Measurements from ENCODE around the gene PPIL4. TPM values are rescaled to one million over a fixed set of nuclear protein-coding genes. Genes with fewer than 3 reads are reported as not detected.

PPIL4 gene
- total and polyA plus RNA-seq, 10 of the 15 experiments (the other 5 are each of a cell fraction or from before 2014, with no cell fraction given): 8.0 to 28.4 (median 24.3) TPM

- TF ChIP-seq, protein P1, sequence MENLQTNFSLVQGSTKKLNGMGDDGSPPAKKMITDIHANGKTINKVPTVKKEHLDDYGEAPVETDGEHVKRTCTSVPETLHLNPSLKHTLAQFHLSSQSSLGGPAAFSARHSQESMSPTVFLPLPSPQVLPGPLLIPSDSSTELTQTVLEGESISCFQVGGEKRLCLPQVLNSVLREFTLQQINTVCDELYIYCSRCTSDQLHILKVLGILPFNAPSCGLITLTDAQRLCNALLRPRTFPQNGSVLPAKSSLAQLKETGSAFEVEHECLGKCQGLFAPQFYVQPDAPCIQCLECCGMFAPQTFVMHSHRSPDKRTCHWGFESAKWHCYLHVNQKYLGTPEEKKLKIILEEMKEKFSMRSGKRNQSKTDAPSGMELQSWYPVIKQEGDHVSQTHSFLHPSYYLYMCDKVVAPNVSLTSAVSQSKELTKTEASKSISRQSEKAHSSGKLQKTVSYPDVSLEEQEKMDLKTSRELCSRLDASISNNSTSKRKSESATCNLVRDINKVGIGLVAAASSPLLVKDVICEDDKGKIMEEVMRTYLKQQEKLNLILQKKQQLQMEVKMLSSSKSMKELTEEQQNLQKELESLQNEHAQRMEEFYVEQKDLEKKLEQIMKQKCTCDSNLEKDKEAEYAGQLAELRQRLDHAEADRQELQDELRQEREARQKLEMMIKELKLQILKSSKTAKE (IDR thresholded peaks at IDR 0.05; ENCODE audit: low read depth, poor library complexity, severe bottlenecking): no peak
- TF ChIP-seq CHD1 (IDR thresholded peaks at IDR 0.05; ENCODE audit: low read depth, low read length): no peak
- TF ChIP-seq E2F4 (IDR thresholded peaks at IDR 0.05; ENCODE audit: low read depth, low read length): no peak
- TF ChIP-seq ASH2L (IDR thresholded peaks at IDR 0.05; ENCODE audit: borderline replicate concordance, low read depth): no peak
Observed at GRCh38 chr6:149563203-149563927, 17.5 kb upstream of the PPIL4 start (continued).

GRCh38 chr6:149560736-149561135 lies 14.9 kb upstream of the PPIL4 start:
- Histone ChIP-seq H3K79me2 (ENCODE audit: control insufficient read depth, insufficient read depth, low read length) (no peaks in the 10 kb centered on the region), H3K27me3 (replicated peaks in 1 of 2; ENCODE audit: control insufficient read depth in 2 of 2, insufficient read depth in 2 of 2, low read length in 1 of 2) (no peaks in the 10 kb centered on the region), H3K9me3 (replicated peaks; ENCODE audit: control insufficient read depth, insufficient read depth, low read length) (no peaks in the 10 kb centered on the region), H4K20me1 (ENCODE audit: control insufficient read depth, insufficient read depth) (no peaks in the 10 kb centered on the region), H3K9ac (ENCODE audit: control insufficient read depth, insufficient read depth, low read length) (no peak overlapping the region), H3K36me3 (ENCODE audit: control insufficient read depth in 2 of 2, insufficient read depth in 2 of 2, low read length in 1 of 2) (no peaks in the 10 kb centered on the region), H3K27ac (ENCODE audit: control insufficient read depth, insufficient read depth) (no peak overlapping the region), H3K4me2 (ENCODE audit: control insufficient read depth, insufficient read depth) (no peak overlapping the region), H3K4me1 (ENCODE audit: control insufficient read depth, insufficient read depth, low read length) (peaks cover 9% of the 10 kb centered on the region; the same call in 1 of the 2 replicates), H3K4me3 (no peak overlapping the region), H2AFZ (ENCODE audit: control insufficient read depth, low read depth, low read length) (no peak overlapping the region)
- ChIA-PET CTCF (interaction anchor here (0.7 to 1.7 kb wide), 3 partner anchors 9 to 16 kb away, joined by 3 to 11 read pairs (median 3); no protein-coding TSS in a partner anchor), POLR2A (interaction anchor here (0.5 to 0.7 kb wide), 2 partner anchors 10 to 15 kb away, joined by 3 to 4 read pairs; no protein-coding TSS in a partner anchor), SMC1A (ENCODE audit: uncharacterized antibody, unreplicated experiment) (interaction anchor here (1.0 to 1.4 kb wide), 2 partner anchors 11 to 15 kb away, joined by 3 to 5 read pairs; partner anchors contain the start of gene PPIL4), RAD21 (ENCODE audit: unreplicated experiment) (no interaction called here)
- BruUV-seq (replicated peaks): no TSS peak
- FAIRE-seq (no peak), ATAC-seq (peak; percentile 69), DNase-seq (ENCODE audit: low read depth, low spot score) (no peak)
- in situ Hi-C loops (cut with MboI) (no loop called here), intact Hi-C loops (cut with micrococcal nuclease; ENCODE audit: unreplicated experiment) (no loop called here)
- WGBS (ENCODE audit: insufficient coverage, insufficient replicate concordance, low lambda C conversion rate, missing lambda C conversion rate): 32% methylated on average over 3 of the region's 3 CpGs
- TF ChIP-seq, protein P2, sequence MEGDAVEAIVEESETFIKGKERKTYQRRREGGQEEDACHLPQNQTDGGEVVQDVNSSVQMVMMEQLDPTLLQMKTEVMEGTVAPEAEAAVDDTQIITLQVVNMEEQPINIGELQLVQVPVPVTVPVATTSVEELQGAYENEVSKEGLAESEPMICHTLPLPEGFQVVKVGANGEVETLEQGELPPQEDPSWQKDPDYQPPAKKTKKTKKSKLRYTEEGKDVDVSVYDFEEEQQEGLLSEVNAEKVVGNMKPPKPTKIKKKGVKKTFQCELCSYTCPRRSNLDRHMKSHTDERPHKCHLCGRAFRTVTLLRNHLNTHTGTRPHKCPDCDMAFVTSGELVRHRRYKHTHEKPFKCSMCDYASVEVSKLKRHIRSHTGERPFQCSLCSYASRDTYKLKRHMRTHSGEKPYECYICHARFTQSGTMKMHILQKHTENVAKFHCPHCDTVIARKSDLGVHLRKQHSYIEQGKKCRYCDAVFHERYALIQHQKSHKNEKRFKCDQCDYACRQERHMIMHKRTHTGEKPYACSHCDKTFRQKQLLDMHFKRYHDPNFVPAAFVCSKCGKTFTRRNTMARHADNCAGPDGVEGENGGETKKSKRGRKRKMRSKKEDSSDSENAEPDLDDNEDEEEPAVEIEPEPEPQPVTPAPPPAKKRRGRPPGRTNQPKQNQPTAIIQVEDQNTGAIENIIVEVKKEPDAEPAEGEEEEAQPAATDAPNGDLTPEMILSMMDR (IDR thresholded peaks at IDR 0.05 in 2 of 3, conservative IDR thresholded peaks at IDR 0.05 in 1 of 3; ENCODE audit: control insufficient read depth in 2 of 3, extremely low read depth in 1 of 3, insufficient read depth in 1 of 3, low read depth in 3 of 3, low read length in 3 of 3): peak; percentile 10 to 52 (median 48); a peak in 3 of 6 replicates
- no peak for TF ChIP-seq KLF5 (IDR thresholded peaks at IDR 0.05; ENCODE audit: partially characterized antibody)
